Keratinocyte (primary cell): Measurements from ENCODE around the gene ZNF511.

Experiments used
- EZH2 ChIP-seq: IDR thresholded peaks from one replicate; pipeline ENCODE4 v1.6.1; 2012; ENCODE audit warnings: inconsistent platforms, mild to moderate bottlenecking, low read length, moderate library complexity
- TF ChIP-seq, protein P1 (sequence below), 3 experiments: IDR thresholded peaks in 1 of 3; conservative IDR thresholded peaks in 1 of 3; optimal IDR thresholded peaks in 1 of 3; 2 replicates in 2 of 3; 3 replicates in 1 of 3; pipeline versions ENCODE3 to v1.5.1; 2011; ENCODE audit warnings: low read length in 3 of 3, mild to moderate bottlenecking in 3 of 3, moderate library complexity in 2 of 3, control low read depth in 1 of 3, inconsistent platforms in 1 of 3; ENCODE audit not compliant: insufficient read depth in 2 of 3; ENCODE audit errors: extremely low read depth in 1 of 3

- TF ChIP-seq, protein P1, sequence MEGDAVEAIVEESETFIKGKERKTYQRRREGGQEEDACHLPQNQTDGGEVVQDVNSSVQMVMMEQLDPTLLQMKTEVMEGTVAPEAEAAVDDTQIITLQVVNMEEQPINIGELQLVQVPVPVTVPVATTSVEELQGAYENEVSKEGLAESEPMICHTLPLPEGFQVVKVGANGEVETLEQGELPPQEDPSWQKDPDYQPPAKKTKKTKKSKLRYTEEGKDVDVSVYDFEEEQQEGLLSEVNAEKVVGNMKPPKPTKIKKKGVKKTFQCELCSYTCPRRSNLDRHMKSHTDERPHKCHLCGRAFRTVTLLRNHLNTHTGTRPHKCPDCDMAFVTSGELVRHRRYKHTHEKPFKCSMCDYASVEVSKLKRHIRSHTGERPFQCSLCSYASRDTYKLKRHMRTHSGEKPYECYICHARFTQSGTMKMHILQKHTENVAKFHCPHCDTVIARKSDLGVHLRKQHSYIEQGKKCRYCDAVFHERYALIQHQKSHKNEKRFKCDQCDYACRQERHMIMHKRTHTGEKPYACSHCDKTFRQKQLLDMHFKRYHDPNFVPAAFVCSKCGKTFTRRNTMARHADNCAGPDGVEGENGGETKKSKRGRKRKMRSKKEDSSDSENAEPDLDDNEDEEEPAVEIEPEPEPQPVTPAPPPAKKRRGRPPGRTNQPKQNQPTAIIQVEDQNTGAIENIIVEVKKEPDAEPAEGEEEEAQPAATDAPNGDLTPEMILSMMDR (optimal IDR thresholded peaks at IDR 0.05 in 1 of 3, IDR thresholded peaks at IDR 0.05 in 1 of 3, conservative IDR thresholded peaks at IDR 0.05 in 1 of 3; ENCODE audit: extremely low read depth in 1 of 3, insufficient read depth in 2 of 3, low read length in 3 of 3), result no peak
- no peak for TF ChIP-seq EZH2
These were observed 6.2 kb downstream of the ZNF511 start for GRCh38 chr10:133314911-133315310.
